ENCODE measurements around the gene SSU72.

Gene SSU72

GRCh38 chr1:1621173-1622009 lies 46.7 kb upstream of the SSU72 start:
- DNase-seq (ENCODE audit: low spot score), result no peak
- no peak for TF ChIP-seq CTCF (IDR thresholded peaks at IDR 0.05; ENCODE audit: borderline replicate concordance, control extremely low read depth, extremely low read depth, insufficient read depth, missing control alignments)
- in situ Hi-C loops (cut with MboI; ENCODE audit: low sequenced_read_pairs, unreplicated experiment), result no loop called here

- in situ Hi-C loops (cut with MboI; ENCODE audit: low sequenced_read_pairs, unreplicated experiment), result no loop called here
- TF ChIP-seq CTCF (IDR thresholded peaks at IDR 0.05; ENCODE audit: borderline replicate concordance, control extremely low read depth, extremely low read depth, insufficient read depth, missing control alignments), result no peak
- DNase-seq (ENCODE audit: low spot score), result no peak
These were observed 45.9 kb upstream of the SSU72 start for GRCh38 chr1:1620433-1621139.

GRCh38 chr1:1619917-1620361 lies 45.3 kb upstream of the SSU72 start:
- TF ChIP-seq CTCF (IDR thresholded peaks at IDR 0.05; ENCODE audit: borderline replicate concordance, control extremely low read depth, extremely low read depth, insufficient read depth, missing control alignments), result no peak
- in situ Hi-C loops (cut with MboI; ENCODE audit: low sequenced_read_pairs, unreplicated experiment), result no loop called here
- DNase-seq (ENCODE audit: low spot score), result no peak

GRCh38 chr1:1618396-1619068 lies 43.9 kb upstream of the SSU72 start:
- in situ Hi-C loops (cut with MboI; ENCODE audit: low sequenced_read_pairs, unreplicated experiment), result no loop called here
- no peak for DNase-seq (ENCODE audit: low spot score)
- no peak for TF ChIP-seq CTCF (IDR thresholded peaks at IDR 0.05; ENCODE audit: borderline replicate concordance, control extremely low read depth, extremely low read depth, insufficient read depth, missing control alignments)

- no peak for TF ChIP-seq CTCF (IDR thresholded peaks at IDR 0.05; ENCODE audit: borderline replicate concordance, control extremely low read depth, extremely low read depth, insufficient read depth, missing control alignments)
- in situ Hi-C loops (cut with MboI; ENCODE audit: low sequenced_read_pairs, unreplicated experiment), result no loop called here
- DNase-seq (ENCODE audit: low spot score), result no peak
These were observed 43.3 kb upstream of the SSU72 start for GRCh38 chr1:1617925-1618324.

- in situ Hi-C loops (cut with MboI; ENCODE audit: low sequenced_read_pairs, unreplicated experiment), result no loop called here
- no peak for DNase-seq (ENCODE audit: low spot score)
- TF ChIP-seq CTCF (IDR thresholded peaks at IDR 0.05; ENCODE audit: borderline replicate concordance, control extremely low read depth, extremely low read depth, insufficient read depth, missing control alignments), result no peak
These were observed 42.9 kb upstream of the SSU72 start for GRCh38 chr1:1617516-1617915.
